ENCODE data around the gene ANAPC13. TPM values are rescaled to one million over a fixed set of nuclear protein-coding genes. Genes with fewer than 3 reads are reported as not detected.

Gene ANAPC13
- total RNA-seq, 2 experiments from 2014 or later = 29.8 to 50.6 TPM

DNA sequence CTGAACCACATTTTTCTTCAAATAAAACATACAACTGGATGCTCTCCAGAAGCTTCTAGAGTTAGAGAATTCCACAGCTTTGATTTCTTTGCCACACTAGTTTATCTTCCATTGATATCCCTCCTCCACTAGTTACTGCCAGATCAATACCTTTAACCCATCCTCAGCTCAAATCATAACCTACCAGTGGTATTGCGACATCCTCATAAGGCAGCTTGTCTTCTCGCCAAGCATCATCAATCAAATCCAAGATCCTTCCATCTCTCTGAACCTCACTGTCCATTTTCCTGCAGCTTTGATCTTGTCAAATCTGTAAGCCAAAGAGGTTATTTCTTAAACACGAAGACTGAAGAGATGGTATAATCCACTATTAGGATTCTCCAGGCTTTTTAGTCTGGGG lies 3.2 kb downstream of the ANAPC13 start:
- H3K4me2 ChIP-seq (ENCODE audit: low read length) = no peak overlapping the region

DNA sequence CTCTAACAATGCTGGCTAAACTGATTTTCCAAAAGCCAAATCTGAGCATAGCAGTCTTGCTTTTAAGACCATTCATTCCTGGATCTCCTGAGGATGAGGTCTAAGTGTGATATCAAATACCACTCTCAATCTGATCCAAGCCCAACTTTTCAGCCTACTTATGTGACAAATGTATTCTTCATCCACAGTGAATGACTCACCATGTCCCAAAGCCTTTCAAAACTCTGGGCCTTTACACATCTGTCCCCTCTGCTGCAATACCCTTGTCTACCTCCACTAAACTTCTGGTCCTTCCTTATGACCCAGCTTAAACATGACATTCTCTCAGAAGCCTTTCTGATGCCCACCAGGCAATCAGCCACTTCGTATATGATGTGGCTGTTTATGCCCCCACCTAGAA lies 4.6 kb downstream of the ANAPC13 start:
- Histone ChIP-seq H2AFZ (ENCODE audit: low read length) (no peak overlapping the region), H3K27ac (ENCODE audit: low read depth, low read length, poor library complexity, severe bottlenecking) (no peak overlapping the region), H3K4me2 (ENCODE audit: low read length) (no peak overlapping the region), H3K36me3 (ENCODE audit: insufficient read depth, low read length) (peaks cover 78% of the 10 kb centered on the region), H3K9me3 (ENCODE audit: low read length) (no peaks in the 10 kb centered on the region), H3K9me2 (ENCODE audit: insufficient read depth, low read length) (no peaks in the 10 kb centered on the region), H3K4me1 (ENCODE audit: insufficient read depth, low read length, poor library complexity, severe bottlenecking) (peaks cover 15% of the 10 kb centered on the region), H3K79me2 (ENCODE audit: insufficient read depth, low read depth, low read length) (peaks cover 28% of the 10 kb centered on the region), H4K20me1 (ENCODE audit: insufficient read depth, low read length) (no peaks in the 10 kb centered on the region), H3K4me3 (ENCODE audit: low read depth, low read length, poor library complexity, severe bottlenecking) (no peak overlapping the region)
- TF ChIP-seq EZH2phosphoT487 (IDR thresholded peaks at IDR 0.05; ENCODE audit: borderline replicate concordance, low read depth, low read length) = no peak
- TF ChIP-seq, protein P1, sequence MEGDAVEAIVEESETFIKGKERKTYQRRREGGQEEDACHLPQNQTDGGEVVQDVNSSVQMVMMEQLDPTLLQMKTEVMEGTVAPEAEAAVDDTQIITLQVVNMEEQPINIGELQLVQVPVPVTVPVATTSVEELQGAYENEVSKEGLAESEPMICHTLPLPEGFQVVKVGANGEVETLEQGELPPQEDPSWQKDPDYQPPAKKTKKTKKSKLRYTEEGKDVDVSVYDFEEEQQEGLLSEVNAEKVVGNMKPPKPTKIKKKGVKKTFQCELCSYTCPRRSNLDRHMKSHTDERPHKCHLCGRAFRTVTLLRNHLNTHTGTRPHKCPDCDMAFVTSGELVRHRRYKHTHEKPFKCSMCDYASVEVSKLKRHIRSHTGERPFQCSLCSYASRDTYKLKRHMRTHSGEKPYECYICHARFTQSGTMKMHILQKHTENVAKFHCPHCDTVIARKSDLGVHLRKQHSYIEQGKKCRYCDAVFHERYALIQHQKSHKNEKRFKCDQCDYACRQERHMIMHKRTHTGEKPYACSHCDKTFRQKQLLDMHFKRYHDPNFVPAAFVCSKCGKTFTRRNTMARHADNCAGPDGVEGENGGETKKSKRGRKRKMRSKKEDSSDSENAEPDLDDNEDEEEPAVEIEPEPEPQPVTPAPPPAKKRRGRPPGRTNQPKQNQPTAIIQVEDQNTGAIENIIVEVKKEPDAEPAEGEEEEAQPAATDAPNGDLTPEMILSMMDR (conservative IDR thresholded peaks at IDR 0.05; ENCODE audit: low read length) = no peak
- no TSS peak for BruUV-seq (replicated peaks)
- intact Hi-C loops (cut with micrococcal nuclease; ENCODE audit: unreplicated experiment) = loop anchor here (10.0 kb wide), 1 partner anchor 816 kb away; the partner anchor contains the start of gene TOPBP1
- DNase-seq (ENCODE audit: low spot score) = no peak
- POLR2A ChIA-PET = interaction anchor here (0.6 to 0.9 kb wide), 3 partner anchors 14 to 258 kb away, joined by 3 to 6 read pairs (median 4); no protein-coding TSS in a partner anchor
- CTCF ChIA-PET (ENCODE audit: unreplicated experiment) = no interaction called here

More for the DNA sequence above, 3.2 kb downstream of the ANAPC13 start:
- Histone ChIP-seq H3K9me2 (ENCODE audit: insufficient read depth, low read length) (no peaks in the 10 kb centered on the region), H2AFZ (ENCODE audit: low read length) (no peak overlapping the region), H3K9me3 (ENCODE audit: low read length) (no peaks in the 10 kb centered on the region), H3K36me3 (ENCODE audit: insufficient read depth, low read length) (peaks cover 68% of the 10 kb centered on the region), H3K4me3 (ENCODE audit: low read depth, low read length, poor library complexity, severe bottlenecking) (no peak overlapping the region), H3K27ac (ENCODE audit: low read depth, low read length, poor library complexity, severe bottlenecking) (no peak overlapping the region), H3K79me2 (ENCODE audit: insufficient read depth, low read depth, low read length) (peaks cover 41% of the 10 kb centered on the region), H3K4me1 (ENCODE audit: insufficient read depth, low read length, poor library complexity, severe bottlenecking) (peaks cover 18% of the 10 kb centered on the region), H4K20me1 (ENCODE audit: insufficient read depth, low read length) (no peaks in the 10 kb centered on the region)
- CTCF ChIA-PET (ENCODE audit: unreplicated experiment) = no interaction called here
- TF ChIP-seq EZH2phosphoT487 (IDR thresholded peaks at IDR 0.05; ENCODE audit: borderline replicate concordance, low read depth, low read length) = no peak
- TF ChIP-seq, protein P1 (conservative IDR thresholded peaks at IDR 0.05; ENCODE audit: low read length) = no peak
- no peak for DNase-seq (ENCODE audit: low spot score)
- intact Hi-C loops (cut with micrococcal nuclease; ENCODE audit: unreplicated experiment) = loop anchor here (10.0 kb wide), 1 partner anchor 818 kb away; the partner anchor contains the start of gene TOPBP1
- no TSS peak for BruUV-seq (replicated peaks)
- POLR2A ChIA-PET = interaction anchor here (0.6 to 1.2 kb wide), 5 partner anchors 9 to 179 kb away, joined by 3 to 6 read pairs (median 3); no protein-coding TSS in a partner anchor

DNA sequence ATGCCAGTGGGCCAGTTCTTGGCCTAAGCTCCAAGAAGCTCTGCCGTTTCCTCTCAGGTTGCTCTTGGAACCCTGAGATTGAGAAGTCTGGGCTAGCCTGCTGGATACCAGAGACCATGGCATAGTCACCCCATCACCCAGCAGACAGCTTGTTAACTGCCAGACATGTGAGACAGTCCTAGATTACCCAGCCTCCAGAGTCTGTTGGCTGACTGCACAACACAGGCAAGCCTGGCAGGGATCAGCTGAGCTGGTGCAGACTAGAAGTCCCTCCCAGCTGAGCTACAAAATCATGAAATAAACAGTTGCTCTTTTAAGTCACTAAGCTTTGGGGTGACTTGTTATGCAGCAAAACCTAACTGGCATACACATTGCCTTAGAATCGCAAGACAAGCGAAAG lies 5.2 kb downstream of the ANAPC13 start:
- Histone ChIP-seq H3K4me1 (ENCODE audit: insufficient read depth, low read length, poor library complexity, severe bottlenecking) (peaks cover 15% of the 10 kb centered on the region), H4K20me1 (ENCODE audit: insufficient read depth, low read length) (no peaks in the 10 kb centered on the region), H3K9me3 (ENCODE audit: low read length) (no peaks in the 10 kb centered on the region), H3K79me2 (ENCODE audit: insufficient read depth, low read depth, low read length) (peaks cover 28% of the 10 kb centered on the region), H3K9me2 (ENCODE audit: insufficient read depth, low read length) (no peaks in the 10 kb centered on the region), H2AFZ (ENCODE audit: low read length) (no peak overlapping the region), H3K27ac (ENCODE audit: low read depth, low read length, poor library complexity, severe bottlenecking) (no peak overlapping the region), H3K4me3 (ENCODE audit: low read depth, low read length, poor library complexity, severe bottlenecking) (no peak overlapping the region), H3K4me2 (ENCODE audit: low read length) (no peak overlapping the region), H3K36me3 (ENCODE audit: insufficient read depth, low read length) (peaks cover 84% of the 10 kb centered on the region)
- TF ChIP-seq EZH2phosphoT487 (IDR thresholded peaks at IDR 0.05; ENCODE audit: borderline replicate concordance, low read depth, low read length) = no peak
- TF ChIP-seq, protein P1 (conservative IDR thresholded peaks at IDR 0.05; ENCODE audit: low read length) = no peak
- BruUV-seq (replicated peaks) = no TSS peak
- POLR2A ChIA-PET = interaction anchor here (0.6 to 0.9 kb wide), 2 partner anchors 13 to 161 kb away, joined by 3 to 4 read pairs; no protein-coding TSS in a partner anchor
- intact Hi-C loops (cut with micrococcal nuclease; ENCODE audit: unreplicated experiment) = loop anchor here (10.0 kb wide), 1 partner anchor 816 kb away; the partner anchor contains the start of gene TOPBP1
- CTCF ChIA-PET (ENCODE audit: unreplicated experiment) = no interaction called here
- no peak for DNase-seq (ENCODE audit: low spot score)
